OCI-LY1 (cell line): ENCODE measurements around the gene TMEM143.

Experiments used
- CTCF ChIP-seq: fragments of 200-600 bp; sonication (generic), shearing (Covaris generic); IDR thresholded peaks from 2 replicates; pipeline ENCODE4 v1.5.1; 2017; ENCODE audit warnings: mild to moderate bottlenecking, antibody characterized with exemption, low read length, moderate library complexity, mixed read lengths
- EZH2 ChIP-seq: fragments of 200-600 bp; sonication (generic), shearing (Covaris generic); IDR thresholded peaks from 2 replicates; pipeline ENCODE4 v1.8.0; 2017; ENCODE audit warnings: borderline replicate concordance, mixed run types, mild to moderate bottlenecking, antibody characterized with exemption, low read length, moderate library complexity, mixed read lengths

GRCh38 chr19:48405850-48406249 lies 42.1 kb upstream of the TMEM143 start:
- TF ChIP-seq CTCF (no peak), EZH2 (no peak)
